HepG2 (cell line): ENCODE results near the gene CNTFR. TPM values are rescaled to one million over a fixed set of nuclear protein-coding genes. Genes with fewer than 3 reads are reported as not detected.

Experiments used
- ATAC-seq: fragments of 200-7000 bp; cut with Tn5 transposase; 3 replicates; pipeline ENCODE4 v1.9.1; 2020; ENCODE audit warnings: mild to moderate bottlenecking, moderate library complexity
- BruUV-seq: library from RNA; stranded (reverse); fragments of 400-500 nt; replicated peaks from 2 replicates; lab custom pipeline; 2021; lab: Mats Ljungman, UMichigan
- CTCF ChIA-PET: fragments of 300-600 bp; formaldehyde crosslinking; extraction: SDS; loops from one replicate; lab custom pipeline; 2021; ENCODE audit warnings: low total read pairs, inconsistent platforms, low intra/inter-chr PET ratio; lab: Yijun Ruan, JAX
- POLR2A ChIA-PET: fragments of 350-600 bp; sonication (Branson Sonifier 250); formaldehyde crosslinking; loops from one replicate; lab custom pipeline; 2020; ENCODE audit warnings: antibody characterized with exemption, inconsistent platforms; lab: Yijun Ruan, JAX
- DNase-seq: peaks from one replicate; pipeline ENCODE4 v3.0.0-alpha.2; 2015; ENCODE audit warnings: low spot score
- FAIRE-seq: peaks from 3 replicates; lab custom pipeline; 2011; peaks lifted over from hg19 to GRCh38; lab: Jason Lieb, UNC
- H2AFZ ChIP-seq: one replicate; pipeline ENCODE4 v1.6.1; 2011; ENCODE audit warnings: low read length, inconsistent platforms
- H3K27ac ChIP-seq: fragments of 300-600 bp; 3 replicates; pipeline ENCODE4 v1.8.0; 2011; ENCODE audit warnings: mixed run types, mild to moderate bottlenecking, mixed read lengths, low read length, inconsistent platforms; ENCODE audit not compliant: insufficient read depth; ENCODE audit errors: extremely low read length
- H3K27me3 ChIP-seq, 2 experiments: fragments of 200-600 bp in 1 of 2; 2 replicates in 1 of 2; 3 replicates in 1 of 2; pipeline versions ENCODE4 v1.6.0 to v1.8.0; 2011; ENCODE audit warnings: low read length in 2 of 2, mild to moderate bottlenecking in 2 of 2, moderate library complexity in 2 of 2, inconsistent platforms in 1 of 2; ENCODE audit not compliant: insufficient read depth in 2 of 2, control insufficient read depth in 1 of 2
- H3K36me3 ChIP-seq, 2 experiments: fragments of 200-600 bp in 1 of 2; replicated peaks in 1 of 2; 2 replicates in 1 of 2; 3 replicates in 1 of 2; pipeline versions ENCODE4 v1.5.1 to v1.8.0; 2011; ENCODE audit warnings: low read length in 2 of 2, inconsistent platforms in 1 of 2; ENCODE audit not compliant: insufficient read depth in 2 of 2, control insufficient read depth in 1 of 2
- H3K4me1 ChIP-seq: 2 replicates; pipeline ENCODE4 v1.5.1; 2012; ENCODE audit warnings: low read length, inconsistent platforms; ENCODE audit not compliant: insufficient read depth
- H3K4me2 ChIP-seq: 2 replicates; pipeline ENCODE4 v1.6.0; 2011; ENCODE audit warnings: low read depth, low read length, inconsistent platforms
- H3K4me3 ChIP-seq, 3 experiments: fragments of 200-600 bp in 1 of 3; sonication (generic), shearing (Covaris generic) in 1 of 3; replicated peaks in 1 of 3; 2 replicates each; pipeline ENCODE4 v1.5.1; 2011 to 2016; ENCODE audit warnings: low read length in 3 of 3, inconsistent platforms in 2 of 3, low read depth in 2 of 3, mild to moderate bottlenecking in 2 of 3, control low read depth in 1 of 3, mixed read lengths in 1 of 3; ENCODE audit not compliant: insufficient read depth in 1 of 3
- H3K79me2 ChIP-seq: one replicate; pipeline ENCODE4 v1.6.1; 2011; ENCODE audit warnings: low read length, inconsistent platforms; ENCODE audit not compliant: insufficient read depth
- H3K9ac ChIP-seq: 2 replicates; pipeline ENCODE4 v1.6.0; 2011; ENCODE audit warnings: mild to moderate bottlenecking, low read depth, low read length, inconsistent platforms; ENCODE audit not compliant: insufficient read depth
- H3K9me3 ChIP-seq: 2 replicates; pipeline ENCODE4 v1.5.1; 2012; ENCODE audit warnings: mild to moderate bottlenecking, low read length
- H4K20me1 ChIP-seq: 2 replicates; pipeline ENCODE4 v1.6.0; 2011; ENCODE audit warnings: inconsistent platforms, mild to moderate bottlenecking, low read length, moderate library complexity; ENCODE audit not compliant: insufficient read depth
- ATF2 ChIP-seq: sonication (generic); formaldehyde crosslinking; IDR thresholded peaks from 2 replicates; pipeline ENCODE4 v1.4.0; 2020; ENCODE audit warnings: missing genetic modification reagents
- CEBPG ChIP-seq: IDR thresholded peaks from 2 replicates; pipeline ENCODE4 v1.6.1; 2016
- MAFF ChIP-seq: IDR thresholded peaks from 2 replicates; pipeline ENCODE4 v1.6.1; 2011; ENCODE audit warnings: low read depth, low read length, improper control_type of control experiment
- MED1 ChIP-seq: sonication (generic); formaldehyde crosslinking; IDR thresholded peaks from 2 replicates; pipeline ENCODE4 v1.4.0; 2020; ENCODE audit warnings: missing genetic modification reagents
- NBN ChIP-seq: fragments of 450-650 bp; conservative IDR thresholded peaks from 2 replicates; pipeline ENCODE4 v1.6.1; 2017
- PAWR ChIP-seq: sonication (generic); formaldehyde crosslinking; IDR thresholded peaks from 2 replicates; pipeline ENCODE4 v1.4.0; 2020; ENCODE audit warnings: missing genetic modification reagents, mild to moderate bottlenecking, borderline replicate concordance
- RFX1 ChIP-seq: fragments of 450-650 bp; IDR thresholded peaks from 2 replicates; pipeline ENCODE4 v1.6.1; 2017
- SIN3B ChIP-seq: fragments of 150-350 bp; IDR thresholded peaks from 2 replicates; pipeline ENCODE4 v1.6.1; 2014; ENCODE audit warnings: low read length
- TBP ChIP-seq: sonication (generic); formaldehyde crosslinking; IDR thresholded peaks from 2 replicates; pipeline ENCODE4 v1.5.0; 2020; ENCODE audit warnings: missing genetic modification reagents
- ZNF460 ChIP-seq: sonication (generic); formaldehyde crosslinking; IDR thresholded peaks from 2 replicates; pipeline ENCODE4 v1.5.1; 2020; ENCODE audit warnings: missing genetic modification reagents, mild to moderate bottlenecking, borderline replicate concordance
- ZNF652 ChIP-seq: IDR thresholded peaks from 2 replicates; pipeline ENCODE4 v1.6.1; 2016; ENCODE audit warnings: low read depth, borderline replicate concordance
- ZNF672 ChIP-seq: sonication (generic); formaldehyde crosslinking; IDR thresholded peaks from 2 replicates; pipeline ENCODE4 v1.8.1; 2022; ENCODE audit warnings: missing genetic modification reagents
- WGBS: methylation state at CpG from one replicate; pipeline ENCODE4 v1.1.6; 2017; ENCODE audit warnings: low lambda C conversion rate; 5-methylcytosine and 5-hydroxymethylcytosine counted together
- in situ Hi-C: cut with HindIII; loops from 2 replicates; pipeline ENCODE4 v1.10.0; 2017; ENCODE audit warnings: low pct_unique_long_range_greater_than_20kb; ENCODE audit not compliant: extremely low pct_ligation_motif_present
- intact Hi-C: fragments of 100-400 bp; cut with micrococcal nuclease; formaldehyde crosslinking; loops from one replicate; pipeline ENCODE4 v1.10.0; 2022; ENCODE audit not compliant: unreplicated experiment
- polyA plus RNA-seq, 8 experiments: library from polyadenylated mRNA; depleted of rRNA in 3 of 8; stranded (reverse) in 7 of 8; unstranded in 1 of 8; fragments of >200 nt; fragmentation: Illumina TruSeq in 4 of 8; extraction: Trizol in 4 of 8; gene quantifications; 2 replicates each; pipeline versions ENCODE4 v1.2.1 to v1.2.3, GENCODE V29; 2011 to 2016; ENCODE audit warnings: low read depth in 4 of 8, missing spikeins in 1 of 8, mixed read lengths in 1 of 8; ENCODE audit not compliant: insufficient read depth in 1 of 8
- total RNA-seq, 5 experiments: library from RNA; depleted of rRNA; stranded (reverse); fragments of >200 nt; fragmentation: Illumina TruSeq; extraction: Trizol; gene quantifications; 2 replicates each; pipeline ENCODE4 v1.2.3, GENCODE V29; 2016; ENCODE audit warnings: low read depth in 1 of 5
- TF ChIP-seq, protein P1 (sequence below): sonication (generic); formaldehyde crosslinking; IDR thresholded peaks from 2 replicates; pipeline ENCODE4 v1.4.0; 2020; ENCODE audit warnings: missing genetic modification reagents
- TF ChIP-seq, protein P2 (sequence below): sonication (generic); formaldehyde crosslinking; IDR thresholded peaks from 2 replicates; pipeline ENCODE4 v1.4.0; 2020; ENCODE audit warnings: mild to moderate bottlenecking, missing genetic modification reagents, borderline replicate concordance

CNTFR gene
- total and polyA plus RNA-seq, 2 of the 13 experiments (the other 11 are each of a cell fraction or from before 2014, with no cell fraction given), result not detected

- Histone ChIP-seq H3K27ac (no peak overlapping the region), H3K4me2 (peak overlapping the region; percentile 63), H3K27me3 (peaks cover 2 to 47% of the 10 kb centered on the region in 2 experiments; a peak in 3 of 5 replicates), H2AFZ (no peak overlapping the region), H3K79me2 (no peaks in the 10 kb centered on the region), H3K9ac (no peak overlapping the region), H3K36me3 (no peaks in the 10 kb centered on the region), H3K4me1 (peaks cover 20% of the 10 kb centered on the region), H3K9me3 (no peaks in the 10 kb centered on the region), H3K4me3 (no peak overlapping the region), H4K20me1 (no peaks in the 10 kb centered on the region; the same call in 1 of the 2 replicates)
- WGBS, result 48% methylated on average over 17 of the region's 21 CpGs
- intact Hi-C loops, result no loop called here
- no peak for DNase-seq
- ATAC-seq, result peak; percentile 7; the same call in 2 of the 3 replicates
- no TSS peak for BruUV-seq
- FAIRE-seq, result no peak
- in situ Hi-C loops, result no loop called here
- ChIA-PET POLR2A (no interaction called here), CTCF (no interaction called here)
- no peak for TF ChIP-seq PAWR (CRISPR knock-in tag)
- no peak for TF ChIP-seq ATF2 (CRISPR knock-in tag)
- TF ChIP-seq NBN, result no peak
- no peak for TF ChIP-seq SIN3B
- no peak for TF ChIP-seq ZNF460 (CRISPR knock-in tag)
- TF ChIP-seq, protein P1, sequence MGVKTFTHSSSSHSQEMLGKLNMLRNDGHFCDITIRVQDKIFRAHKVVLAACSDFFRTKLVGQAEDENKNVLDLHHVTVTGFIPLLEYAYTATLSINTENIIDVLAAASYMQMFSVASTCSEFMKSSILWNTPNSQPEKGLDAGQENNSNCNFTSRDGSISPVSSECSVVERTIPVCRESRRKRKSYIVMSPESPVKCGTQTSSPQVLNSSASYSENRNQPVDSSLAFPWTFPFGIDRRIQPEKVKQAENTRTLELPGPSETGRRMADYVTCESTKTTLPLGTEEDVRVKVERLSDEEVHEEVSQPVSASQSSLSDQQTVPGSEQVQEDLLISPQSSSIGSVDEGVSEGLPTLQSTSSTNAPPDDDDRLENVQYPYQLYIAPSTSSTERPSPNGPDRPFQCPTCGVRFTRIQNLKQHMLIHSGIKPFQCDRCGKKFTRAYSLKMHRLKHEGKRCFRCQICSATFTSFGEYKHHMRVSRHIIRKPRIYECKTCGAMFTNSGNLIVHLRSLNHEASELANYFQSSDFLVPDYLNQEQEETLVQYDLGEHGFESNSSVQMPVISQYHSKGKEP, result no peak
- TF ChIP-seq MAFF, result no peak
- no peak for TF ChIP-seq ZNF672 (CRISPR knock-in tag)
- no peak for TF ChIP-seq ZNF652 (CRISPR knock-in tag)
- TF ChIP-seq, protein P2, sequence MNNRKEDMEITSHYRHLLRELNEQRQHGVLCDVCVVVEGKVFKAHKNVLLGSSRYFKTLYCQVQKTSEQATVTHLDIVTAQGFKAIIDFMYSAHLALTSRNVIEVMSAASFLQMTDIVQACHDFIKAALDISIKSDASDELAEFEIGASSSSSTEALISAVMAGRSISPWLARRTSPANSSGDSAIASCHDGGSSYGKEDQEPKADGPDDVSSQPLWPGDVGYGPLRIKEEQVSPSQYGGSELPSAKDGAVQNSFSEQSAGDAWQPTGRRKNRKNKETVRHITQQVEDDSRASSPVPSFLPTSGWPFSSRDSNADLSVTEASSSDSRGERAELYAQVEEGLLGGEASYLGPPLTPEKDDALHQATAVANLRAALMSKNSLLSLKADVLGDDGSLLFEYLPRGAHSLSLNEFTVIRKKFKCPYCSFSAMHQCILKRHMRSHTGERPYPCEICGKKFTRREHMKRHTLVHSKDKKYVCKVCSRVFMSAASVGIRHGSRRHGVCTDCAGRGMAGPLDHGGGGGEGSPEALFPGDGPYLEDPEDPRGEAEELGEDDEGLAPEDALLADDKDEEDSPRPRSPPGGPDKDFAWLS (CRISPR knock-in tag), result no peak
- TF ChIP-seq MED1 (CRISPR knock-in tag), result no peak
- TF ChIP-seq CEBPG (CRISPR knock-in tag), result no peak
- no peak for TF ChIP-seq RFX1
- TF ChIP-seq TBP (CRISPR knock-in tag), result no peak
These were observed 28.8 kb downstream of the CNTFR start for GRCh38 chr9:34560599-34561214.
